ENCODE measurements around the gene LDLRAD1. TPM values are rescaled to one million over a fixed set of nuclear protein-coding genes. Genes with fewer than 3 reads are reported as not detected.

Gene LDLRAD1
- total RNA-seq, 1 experiment from 2014 or later: not detected

DNA sequence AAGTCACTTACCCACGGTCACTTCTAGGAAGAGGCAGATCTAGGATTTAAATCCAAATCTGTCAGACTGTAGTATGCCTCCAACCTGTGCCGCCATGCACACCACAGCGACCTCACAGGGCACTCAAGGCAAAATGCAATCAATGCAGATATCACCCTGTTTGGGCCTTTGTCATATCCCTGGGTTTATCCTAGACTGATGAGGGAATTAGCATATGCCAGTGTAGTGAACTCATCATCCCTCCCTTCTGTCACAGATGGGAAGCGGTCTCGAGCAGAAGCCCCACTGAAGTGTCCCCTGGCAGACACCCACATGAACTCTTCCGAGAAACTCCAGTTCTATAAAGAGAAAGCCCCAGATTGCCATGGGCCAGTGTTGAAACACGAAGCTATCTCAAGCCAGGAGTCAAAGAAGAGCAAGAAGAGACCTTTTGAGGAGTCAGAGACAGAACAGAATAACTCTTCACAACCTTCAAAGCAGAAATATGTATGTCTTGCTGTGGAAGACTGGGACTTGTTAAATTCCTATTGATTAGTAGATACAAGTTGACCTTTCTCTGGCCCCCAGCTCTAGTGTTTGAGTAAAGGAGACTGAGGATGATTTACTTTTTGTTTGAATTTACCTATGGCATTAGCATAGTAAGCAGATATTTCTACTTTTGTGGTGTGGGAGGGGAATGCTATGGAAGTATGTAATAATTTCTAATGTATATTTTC, 50.4 kb downstream of the LDLRAD1 start:
- no peak for DNase-seq (ENCODE audit: low read depth in 1 of 2, low spot score in 2 of 2)
- no peak overlapping the region for H3K4me3 ChIP-seq
- H3K27me3 ChIP-seq (replicated peaks): no peaks in the 10 kb centered on the region
- H3K9me3 ChIP-seq (replicated peaks): no peaks in the 10 kb centered on the region
- no peak overlapping the region; the same call in 1 of the 2 replicates for H3K27ac ChIP-seq
- peaks cover 33% of the 10 kb centered on the region for H3K4me1 ChIP-seq (replicated peaks)
- peaks cover 66% of the 10 kb centered on the region for H3K36me3 ChIP-seq

DNA sequence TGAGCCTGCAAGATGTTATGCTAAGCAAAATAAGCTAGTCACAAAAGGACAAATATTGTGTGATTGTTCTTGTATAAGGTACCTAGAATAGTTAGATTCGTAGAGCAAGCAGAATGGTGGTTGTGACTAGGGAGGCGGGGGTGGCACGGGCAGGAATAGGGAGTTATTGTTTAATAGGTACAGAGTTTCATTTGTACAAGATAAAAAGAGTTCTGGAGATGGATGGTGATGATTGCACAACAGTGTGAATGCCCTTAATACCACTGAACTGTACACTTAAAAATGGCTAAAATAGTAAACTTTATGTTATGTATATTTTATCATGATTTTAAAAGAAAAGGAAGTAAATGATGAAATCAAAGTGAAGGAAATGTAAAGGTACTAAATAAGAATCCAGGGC, 51.2 kb downstream of the LDLRAD1 start:
- DNase-seq (ENCODE audit: low read depth in 1 of 2, low spot score in 2 of 2): no peak
- H3K4me3 ChIP-seq: no peak overlapping the region
- H3K36me3 ChIP-seq: peaks cover 74% of the 10 kb centered on the region
- H3K27ac ChIP-seq: no peak overlapping the region
- no peaks in the 10 kb centered on the region for H3K27me3 ChIP-seq (replicated peaks)
- H3K4me1 ChIP-seq (replicated peaks): peaks cover 26% of the 10 kb centered on the region
- no peaks in the 10 kb centered on the region for H3K9me3 ChIP-seq (replicated peaks)

DNA sequence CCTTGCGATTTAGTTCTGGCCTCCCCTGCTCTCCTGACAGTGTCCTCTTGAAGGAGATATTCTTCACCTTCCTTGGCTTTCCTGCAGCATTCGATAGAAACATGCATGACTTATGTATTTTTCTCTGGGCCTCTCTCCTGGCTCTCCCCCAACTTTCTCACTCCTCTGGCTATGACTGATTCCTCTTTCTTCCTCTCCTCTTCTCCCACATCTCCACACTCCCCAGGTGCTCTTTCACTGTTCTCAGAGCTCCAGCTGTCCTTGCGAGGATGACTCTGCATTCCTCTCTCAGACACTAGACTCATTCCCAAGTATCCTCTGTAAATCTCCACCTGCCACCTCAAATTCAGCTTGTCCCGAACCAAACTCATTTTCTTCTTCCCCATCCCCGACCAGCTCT, 53.9 kb downstream of the LDLRAD1 start:
- Histone ChIP-seq H3K27me3 (replicated peaks) (no peaks in the 10 kb centered on the region), H3K9me3 (replicated peaks) (no peaks in the 10 kb centered on the region), H3K4me1 (replicated peaks) (peaks cover 16% of the 10 kb centered on the region), H3K27ac (no peak overlapping the region), H3K36me3 (peaks cover 86% of the 10 kb centered on the region), H3K4me3 (no peak overlapping the region)
- no peak for DNase-seq (ENCODE audit: low read depth in 1 of 2, low spot score in 2 of 2)

GRCh38 chr1:53963460-53963859, 54.5 kb downstream of the LDLRAD1 start:
- Histone ChIP-seq H3K4me1 (replicated peaks) (peaks cover 12% of the 10 kb centered on the region), H3K4me3 (no peak overlapping the region), H3K27ac (no peak overlapping the region), H3K36me3 (peaks cover 89% of the 10 kb centered on the region), H3K9me3 (replicated peaks) (no peaks in the 10 kb centered on the region), H3K27me3 (replicated peaks) (no peaks in the 10 kb centered on the region)
- DNase-seq (ENCODE audit: low read depth in 1 of 2, low spot score in 2 of 2): no peak

GRCh38 chr1:53962395-53962794, 55.6 kb downstream of the LDLRAD1 start:
- Histone ChIP-seq H3K4me1 (replicated peaks) (peaks cover 4% of the 10 kb centered on the region), H3K4me3 (no peak overlapping the region), H3K9me3 (replicated peaks) (no peaks in the 10 kb centered on the region), H3K27me3 (replicated peaks) (no peaks in the 10 kb centered on the region), H3K36me3 (peaks cover 86% of the 10 kb centered on the region), H3K27ac (no peak overlapping the region)
- no peak for DNase-seq (ENCODE audit: low read depth in 1 of 2, low spot score in 2 of 2)

DNA sequence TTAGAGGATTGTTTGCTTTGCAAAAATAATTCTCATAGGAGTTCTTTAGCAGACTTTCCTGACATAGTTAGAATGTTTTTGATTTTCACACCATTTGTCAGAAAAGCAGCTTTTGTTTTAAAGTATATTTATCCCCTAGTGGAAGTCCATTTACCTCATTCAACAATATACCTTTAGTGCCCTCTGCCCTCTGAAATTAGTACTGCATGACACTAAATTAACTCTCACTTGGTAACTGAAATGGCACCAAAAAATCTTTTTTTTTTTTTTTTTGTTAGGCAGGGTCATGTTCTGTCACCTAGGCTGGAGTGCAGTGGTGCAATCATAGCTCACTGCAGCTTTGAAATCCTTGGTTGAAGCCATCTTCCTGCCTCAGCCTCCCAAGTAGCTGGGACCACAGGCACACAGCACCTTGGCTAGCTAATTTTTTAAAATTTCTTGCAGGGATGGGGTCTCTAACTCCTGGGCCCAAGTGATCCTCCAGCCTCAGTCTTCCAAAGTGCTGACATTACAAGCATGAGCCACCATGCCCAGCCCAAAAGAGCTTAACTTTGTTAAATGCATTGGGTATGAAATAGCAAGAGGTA, 58.2 kb downstream of the LDLRAD1 start:
- peaks cover 85% of the 10 kb centered on the region for H3K36me3 ChIP-seq

More for the DNA sequence above, 58.2 kb downstream of the LDLRAD1 start:
- DNase-seq (ENCODE audit: low read depth in 1 of 2, low spot score in 2 of 2): no peak
- Histone ChIP-seq H3K4me1 (replicated peaks) (peaks cover 16% of the 10 kb centered on the region), H3K9me3 (replicated peaks) (no peaks in the 10 kb centered on the region), H3K27ac (no peak overlapping the region), H3K4me3 (no peak overlapping the region), H3K27me3 (replicated peaks) (no peaks in the 10 kb centered on the region)

Other genes with a start within 250 kb of the LDLRAD1 start
- gene NDC1, start 179.9 kb downstream of the LDLRAD1 start, total RNA-seq (2014; rRNA removed; shearing (Covaris generic)): 60.5 and 65.0 TPM in 2 replicates
- 21.7 and 28.4 TPM in 2 replicates for gene YIPF1, start 128.4 kb downstream of the LDLRAD1 start, total RNA-seq (2014; rRNA removed; shearing (Covaris generic))
- not detected in 2 replicates for gene DIO1, start 124.0 kb downstream of the LDLRAD1 start, total RNA-seq (2014; rRNA removed; shearing (Covaris generic))
- 61.5 and 81.6 TPM in 2 replicates for gene IFT25, start 72.5 kb downstream of the LDLRAD1 start, total RNA-seq (2014; rRNA removed; shearing (Covaris generic))
- gene LRRC42, start 71.8 kb downstream of the LDLRAD1 start, total RNA-seq (2014; rRNA removed; shearing (Covaris generic)): 39.9 and 46.7 TPM in 2 replicates
- 310 and 384 TPM in 2 replicates for gene TMEM59, start 35.0 kb upstream of the LDLRAD1 start, total RNA-seq (2014; rRNA removed; shearing (Covaris generic))
- 1.5 and 2.9 TPM in 2 replicates for gene TCEANC2, start 35.4 kb upstream of the LDLRAD1 start, total RNA-seq (2014; rRNA removed; shearing (Covaris generic))
- gene CDCP2, start 134.8 kb upstream of the LDLRAD1 start, total RNA-seq (2014; rRNA removed; shearing (Covaris generic)): not detected in 2 replicates
- 2.5 and 4.9 TPM in 2 replicates for gene CYB5RL, start 181.8 kb upstream of the LDLRAD1 start, total RNA-seq (2014; rRNA removed; shearing (Covaris generic))
- gene MRPL37, start 182.0 kb upstream of the LDLRAD1 start, total RNA-seq (2014; rRNA removed; shearing (Covaris generic)): 133 and 157 TPM in 2 replicates

Data from SJSA1 (cell line).